HEK293 (cell line): ENCODE data around the gene SORCS3.

Experiments
- CTCF ChIP-seq: fragments of 450-650 bp; formaldehyde crosslinking; IDR thresholded peaks from 2 replicates; pipeline ENCODE4 v1.5.1; 2016; ENCODE audit warnings: missing biosample characterization, missing genetic modification characterization
- GLI4 ChIP-seq: fragments of 450-650 bp; formaldehyde crosslinking; IDR thresholded peaks from 2 replicates; pipeline ENCODE4 v1.5.1; 2016; ENCODE audit warnings: missing biosample characterization, missing genetic modification characterization
- PATZ1 ChIP-seq: fragments of 450-650 bp; formaldehyde crosslinking; IDR thresholded peaks from 2 replicates; pipeline ENCODE4 v1.5.1; 2016; ENCODE audit warnings: missing biosample characterization, missing genetic modification characterization
- ZBTB1 ChIP-seq: fragments of 450-650 bp; formaldehyde crosslinking; IDR thresholded peaks from 2 replicates; pipeline ENCODE4 v1.5.1; 2016; ENCODE audit warnings: missing biosample characterization, missing genetic modification characterization
- ZFP37 ChIP-seq: fragments of 450-650 bp; formaldehyde crosslinking; IDR thresholded peaks from 2 replicates; pipeline ENCODE4 v1.5.1; 2016; ENCODE audit warnings: missing biosample characterization, missing genetic modification characterization
- ZNF174 ChIP-seq: fragments of 450-650 bp; formaldehyde crosslinking; IDR thresholded peaks from 2 replicates; pipeline ENCODE4 v1.5.0; 2017; ENCODE audit warnings: missing biosample characterization, mild to moderate bottlenecking, missing genetic modification characterization
- ZNF239 ChIP-seq: fragments of 450-650 bp; formaldehyde crosslinking; IDR thresholded peaks from 2 replicates; pipeline ENCODE4 v1.5.1; 2016; ENCODE audit warnings: missing biosample characterization, missing genetic modification characterization
- ZNF394 ChIP-seq: fragments of 450-650 bp; formaldehyde crosslinking; IDR thresholded peaks from 2 replicates; pipeline ENCODE4 v1.5.1; 2016; ENCODE audit warnings: missing biosample characterization, missing genetic modification characterization, mild to moderate bottlenecking, moderate library complexity, borderline replicate concordance
- ZNF585B ChIP-seq: fragments of 450-650 bp; formaldehyde crosslinking; IDR thresholded peaks from 2 replicates; pipeline ENCODE4 v1.5.1; 2016; ENCODE audit warnings: missing biosample characterization, missing genetic modification characterization

- no peak for TF ChIP-seq CTCF (tag by site-specific recombination)
- TF ChIP-seq ZFP37 (tag by site-specific recombination), result no peak
- TF ChIP-seq ZNF174 (tag by site-specific recombination), result no peak
- no peak for TF ChIP-seq ZNF585B (tag by site-specific recombination)
- no peak for TF ChIP-seq PATZ1
- no peak for TF ChIP-seq ZBTB1 (tag by site-specific recombination)
- TF ChIP-seq GLI4 (tag by site-specific recombination), result no peak
- TF ChIP-seq ZNF394, result no peak
- TF ChIP-seq ZNF239 (tag by site-specific recombination), result no peak
Measured at GRCh38 chr10:104938031-104938430, 296.9 kb downstream of the SORCS3 start.
